HEK293 (cell line): ENCODE measurements around the gene LMAN1L.

ENCODE experiments used
- AEBP2 ChIP-seq: fragments of 450-650 bp; formaldehyde crosslinking; IDR thresholded peaks from 2 replicates; pipeline ENCODE4 v1.5.1; 2016; ENCODE audit warnings: missing biosample characterization, missing genetic modification characterization, borderline replicate concordance
- GFI1B ChIP-seq: fragments of 450-650 bp; formaldehyde crosslinking; IDR thresholded peaks from 2 replicates; pipeline ENCODE4 v1.5.1; 2016; ENCODE audit warnings: missing biosample characterization, missing genetic modification characterization
- GLI2 ChIP-seq: fragments of 450-650 bp; formaldehyde crosslinking; IDR thresholded peaks from 2 replicates; pipeline ENCODE4; 2017; ENCODE audit warnings: missing biosample characterization, missing genetic modification characterization, low read depth, borderline replicate concordance
- GLIS1 ChIP-seq: fragments of 450-650 bp; formaldehyde crosslinking; IDR thresholded peaks from 2 replicates; pipeline ENCODE4 v1.5.1; 2016; ENCODE audit warnings: missing biosample characterization, missing genetic modification characterization
- IKZF3 ChIP-seq: fragments of 450-650 bp; IDR thresholded peaks from 2 replicates; pipeline ENCODE4 v1.5.0; 2018; ENCODE audit warnings: missing biosample characterization, mild to moderate bottlenecking, missing genetic modification characterization, moderate library complexity
- KLF10 ChIP-seq: fragments of 450-650 bp; IDR thresholded peaks from 2 replicates; pipeline ENCODE4 v1.5.1; 2018; ENCODE audit warnings: missing biosample characterization, mild to moderate bottlenecking, missing genetic modification characterization
- OVOL3 ChIP-seq: fragments of 450-650 bp; formaldehyde crosslinking; IDR thresholded peaks from 2 replicates; pipeline ENCODE4 v1.5.1; 2016; ENCODE audit warnings: missing biosample characterization, missing genetic modification characterization
- PRDM10 ChIP-seq: fragments of 450-650 bp; formaldehyde crosslinking; IDR thresholded peaks from 2 replicates; pipeline ENCODE4 v1.5.1; 2016; ENCODE audit warnings: missing biosample characterization, missing genetic modification characterization
- PRDM4 ChIP-seq: fragments of 450-650 bp; formaldehyde crosslinking; IDR thresholded peaks from 2 replicates; pipeline ENCODE4 v1.5.1; 2017; ENCODE audit warnings: missing biosample characterization, missing genetic modification characterization
- RBAK ChIP-seq: fragments of 450-650 bp; formaldehyde crosslinking; IDR thresholded peaks from 2 replicates; pipeline ENCODE4 v1.5.1; 2016; ENCODE audit warnings: missing biosample characterization, missing genetic modification characterization
- SCRT2 ChIP-seq: fragments of 450-650 bp; formaldehyde crosslinking; IDR thresholded peaks from 2 replicates; pipeline ENCODE4 v1.5.1; 2016; ENCODE audit warnings: missing biosample characterization, missing genetic modification characterization
- TCF7L2 ChIP-seq: IDR thresholded peaks from 2 replicates; pipeline ENCODE4 v1.6.1; 2011; ENCODE audit warnings: low read depth, mild to moderate bottlenecking, inconsistent platforms, low read length, moderate library complexity, borderline replicate concordance
- YY1 ChIP-seq: fragments of 450-650 bp; formaldehyde crosslinking; IDR thresholded peaks from 2 replicates; pipeline ENCODE4 v1.5.1; 2018; ENCODE audit warnings: missing biosample characterization, missing genetic modification characterization
- ZBTB17 ChIP-seq: fragments of 450-650 bp; formaldehyde crosslinking; IDR thresholded peaks from 2 replicates; pipeline ENCODE4 v1.5.1; 2016; ENCODE audit warnings: missing biosample characterization, missing genetic modification characterization
- ZBTB48 ChIP-seq: fragments of 450-650 bp; formaldehyde crosslinking; IDR thresholded peaks from 2 replicates; pipeline ENCODE4 v1.5.1; 2016; ENCODE audit warnings: missing biosample characterization, missing genetic modification characterization
- ZEB2 ChIP-seq: fragments of 450-650 bp; formaldehyde crosslinking; IDR thresholded peaks from 2 replicates; pipeline ENCODE4 v1.5.1; 2016; ENCODE audit warnings: missing biosample characterization, missing genetic modification characterization
- ZFP69B ChIP-seq: fragments of 450-650 bp; formaldehyde crosslinking; IDR thresholded peaks from 2 replicates; pipeline ENCODE4 v1.5.1; 2016; ENCODE audit warnings: missing biosample characterization, missing genetic modification characterization
- ZNF112 ChIP-seq: fragments of 450-650 bp; formaldehyde crosslinking; IDR thresholded peaks from 2 replicates; pipeline ENCODE4 v1.5.0; 2017; ENCODE audit warnings: missing biosample characterization, missing genetic modification characterization
- ZNF133 ChIP-seq: fragments of 450-650 bp; formaldehyde crosslinking; IDR thresholded peaks from 2 replicates; pipeline ENCODE4 v1.5.1; 2016; ENCODE audit warnings: missing biosample characterization, missing genetic modification characterization
- ZNF146 ChIP-seq: fragments of 450-650 bp; formaldehyde crosslinking; IDR thresholded peaks from 2 replicates; pipeline ENCODE4 v1.5.1; 2016; ENCODE audit warnings: missing biosample characterization, missing genetic modification characterization
- ZNF302 ChIP-seq: fragments of 450-650 bp; formaldehyde crosslinking; IDR thresholded peaks from 2 replicates; pipeline ENCODE4 v1.5.1; 2016; ENCODE audit warnings: missing biosample characterization, missing genetic modification characterization, low read depth
- ZNF350 ChIP-seq: fragments of 450-650 bp; formaldehyde crosslinking; IDR thresholded peaks from 2 replicates; pipeline ENCODE4 v1.5.0; 2017; ENCODE audit warnings: missing biosample characterization, mild to moderate bottlenecking, missing genetic modification characterization
- ZNF366 ChIP-seq: fragments of 450-650 bp; formaldehyde crosslinking; conservative IDR thresholded peaks from 2 replicates; pipeline ENCODE4 v1.5.1; 2016; ENCODE audit warnings: missing biosample characterization, missing genetic modification characterization
- ZNF449 ChIP-seq: fragments of 450-650 bp; formaldehyde crosslinking; IDR thresholded peaks from 2 replicates; pipeline ENCODE4 v1.5.1; 2017; ENCODE audit warnings: missing biosample characterization, mild to moderate bottlenecking, missing genetic modification characterization, moderate library complexity
- ZNF473 ChIP-seq: fragments of 450-650 bp; formaldehyde crosslinking; IDR thresholded peaks from 2 replicates; pipeline ENCODE4 v1.5.1; 2017; ENCODE audit warnings: missing biosample characterization, missing genetic modification characterization
- ZNF501 ChIP-seq: fragments of 450-650 bp; formaldehyde crosslinking; IDR thresholded peaks from 2 replicates; pipeline ENCODE4 v1.5.1; 2016; ENCODE audit warnings: missing biosample characterization, missing genetic modification characterization
- ZNF530 ChIP-seq: fragments of 450-650 bp; formaldehyde crosslinking; IDR thresholded peaks from 2 replicates; pipeline ENCODE4 v1.5.1; 2016; ENCODE audit warnings: low read depth, missing biosample characterization, missing genetic modification characterization
- ZNF621 ChIP-seq: fragments of 450-650 bp; formaldehyde crosslinking; IDR thresholded peaks from 2 replicates; pipeline ENCODE4 v1.5.1; 2017; ENCODE audit warnings: missing biosample characterization, missing genetic modification characterization
- ZNF707 ChIP-seq: fragments of 450-650 bp; formaldehyde crosslinking; IDR thresholded peaks from 2 replicates; pipeline ENCODE4 v1.5.1; 2016; ENCODE audit warnings: missing biosample characterization, missing genetic modification characterization
- ZNF747 ChIP-seq: fragments of 450-650 bp; formaldehyde crosslinking; IDR thresholded peaks from 2 replicates; pipeline ENCODE4 v1.5.1; 2016; ENCODE audit warnings: missing biosample characterization, missing genetic modification characterization
- ZNF768 ChIP-seq: fragments of 450-650 bp; formaldehyde crosslinking; IDR thresholded peaks from 2 replicates; pipeline ENCODE4 v1.5.1; 2018; ENCODE audit warnings: missing biosample characterization, mild to moderate bottlenecking, missing genetic modification characterization
- ZNF830 ChIP-seq: fragments of 450-650 bp; IDR thresholded peaks from 2 replicates; pipeline ENCODE4 v1.5.0; 2018; ENCODE audit warnings: missing biosample characterization, missing genetic modification characterization, low read depth, mild to moderate bottlenecking, moderate library complexity
- ZSCAN16 ChIP-seq: fragments of 450-650 bp; formaldehyde crosslinking; IDR thresholded peaks from 2 replicates; pipeline ENCODE4 v1.5.1; 2016; ENCODE audit warnings: missing biosample characterization, missing genetic modification characterization
- ZXDB ChIP-seq: fragments of 450-650 bp; formaldehyde crosslinking; IDR thresholded peaks from 2 replicates; pipeline ENCODE4 v1.5.1; 2016; ENCODE audit warnings: missing biosample characterization, missing genetic modification characterization

LMAN1L gene

GRCh38 chr15:74783072-74783807 lies 29.4 kb upstream of the LMAN1L start (continued):
- no peak for TF ChIP-seq ZNF830 (tag by site-specific recombination)
- no peak for TF ChIP-seq ZNF707
- no peak for TF ChIP-seq ZNF621 (tag by site-specific recombination)
- no peak for TF ChIP-seq GLI2 (tag by site-specific recombination)
- TF ChIP-seq ZSCAN16 (tag by site-specific recombination) = no peak
- no peak; the same call in 1 of the 2 replicates for TF ChIP-seq ZBTB17
- no peak for TF ChIP-seq ZNF449 (tag by site-specific recombination)
- no peak for TF ChIP-seq ZXDB (tag by site-specific recombination)
- TF ChIP-seq ZNF146 = no peak
- no peak for TF ChIP-seq ZNF133
- TF ChIP-seq IKZF3 (tag by site-specific recombination) = no peak; the same call in 1 of the 2 replicates
- peak; percentile 77 for TF ChIP-seq GLIS1 (tag by site-specific recombination)
- TF ChIP-seq TCF7L2 = no peak
- 0 out of 2 replicates have a peak, but pooled peaks have one; percentile 80 for TF ChIP-seq ZBTB48 (tag by site-specific recombination)
- TF ChIP-seq ZNF366 = peak; percentile 33; the same call in 1 of the 2 replicates
- TF ChIP-seq ZNF302 (tag by site-specific recombination) = no peak
- no peak for TF ChIP-seq ZNF530 (tag by site-specific recombination)
- no peak for TF ChIP-seq YY1 (tag by site-specific recombination)
- no peak for TF ChIP-seq ZNF747 (tag by site-specific recombination)
- no peak for TF ChIP-seq GFI1B (tag by site-specific recombination)
- peak; percentile 86 for TF ChIP-seq KLF10 (tag by site-specific recombination)
- TF ChIP-seq ZNF768 = no peak
- TF ChIP-seq ZNF501 (tag by site-specific recombination) = no peak
- no peak for TF ChIP-seq AEBP2 (tag by site-specific recombination)
- TF ChIP-seq PRDM10 (tag by site-specific recombination) = peak; percentile 47; the same call in 1 of the 2 replicates
- TF ChIP-seq ZNF473 (tag by site-specific recombination) = no peak
- peak; percentile 37; the same call in 1 of the 2 replicates for TF ChIP-seq ZFP69B (tag by site-specific recombination)
- TF ChIP-seq RBAK = no peak
- TF ChIP-seq ZNF112 (tag by site-specific recombination) = no peak
- TF ChIP-seq ZEB2 (tag by site-specific recombination) = no peak
- no peak for TF ChIP-seq OVOL3 (tag by site-specific recombination)
- no peak for TF ChIP-seq ZNF350 (tag by site-specific recombination)
- TF ChIP-seq SCRT2 (tag by site-specific recombination) = no peak
- TF ChIP-seq PRDM4 (tag by site-specific recombination) = no peak
